Neural progenitor cell (in vitro differentiated cells): Measurements from ENCODE around the gene VSIG8. TPM values are rescaled to one million over a fixed set of nuclear protein-coding genes. Genes with fewer than 3 reads are reported as not detected.

ENCODE experiments used
- DNase-seq: peaks from one replicate; pipeline ENCODE4 v3.0.0-alpha.2; 2016; ENCODE audit warnings: low spot score
- H2AFZ ChIP-seq: fragments of 200-600 bp; sonication (generic); replicated peaks from 2 replicates; pipeline ENCODE4 v1.6.1; 2016; ENCODE audit warnings: antibody characterized with exemption
- H3F3A ChIP-seq: fragments of 200-600 bp; sonication (generic); 2 replicates; pipeline ENCODE4 v1.6.1; 2016; ENCODE audit warnings: antibody characterized with exemption, low read depth
- H3K27ac ChIP-seq: fragments of 200-600 bp; sonication (generic); 2 replicates; pipeline ENCODE4 v1.5.1; 2016; ENCODE audit warnings: mild to moderate bottlenecking
- H3K27me3 ChIP-seq: fragments of 200-600 bp; sonication (generic); 2 replicates; pipeline ENCODE4 v1.6.1; 2016; ENCODE audit warnings: mild to moderate bottlenecking, moderate library complexity
- H3K36me3 ChIP-seq: fragments of 200-600 bp; sonication (generic); 2 replicates; pipeline ENCODE4 v1.5.1; 2016
- H3K4me1 ChIP-seq: fragments of 200-600 bp; sonication (generic); 2 replicates; pipeline ENCODE4 v1.6.1; 2016; ENCODE audit warnings: mixed run types
- H3K4me2 ChIP-seq: fragments of 200-600 bp; sonication (generic); 2 replicates; pipeline ENCODE4 v1.6.1; 2016
- H3K4me3 ChIP-seq: fragments of 200-600 bp; sonication (generic); 2 replicates; pipeline ENCODE4 v1.5.1; 2016
- H3K79me2 ChIP-seq: fragments of 200-600 bp; sonication (generic); 2 replicates; pipeline ENCODE4 v1.6.1; 2016; ENCODE audit warnings: low read depth
- H3K9ac ChIP-seq: fragments of 200-600 bp; sonication (generic); 2 replicates; pipeline ENCODE4 v1.6.1; 2016
- H3K9me3 ChIP-seq: fragments of 200-600 bp; sonication (generic); 2 replicates; pipeline ENCODE4 v1.5.1; 2016; ENCODE audit warnings: low read depth
- H4K20me1 ChIP-seq: fragments of 200-600 bp; sonication (generic); 2 replicates; pipeline ENCODE4 v1.6.1; 2016; ENCODE audit warnings: low read depth
- H3K27ac Mint-ChIP-seq: 3 replicates; pipeline ENCODE4 v1.8.0; 2021; ENCODE audit warnings: mixed read lengths
- H3K27me3 Mint-ChIP-seq: 2 replicates; pipeline ENCODE4 v1.8.0; 2022; ENCODE audit warnings: low read depth, mild to moderate bottlenecking, inconsistent platforms, moderate library complexity, mixed read lengths; ENCODE audit not compliant: insufficient read depth
- H3K36me3 Mint-ChIP-seq: 3 replicates; pipeline ENCODE4 v1.8.0; 2021; ENCODE audit warnings: mixed read lengths
- H3K4me1 Mint-ChIP-seq: 3 replicates; pipeline ENCODE4 v1.8.0; 2021; ENCODE audit warnings: mixed read lengths
- H3K4me3 Mint-ChIP-seq: 3 replicates; pipeline ENCODE4 v1.8.0; 2021; ENCODE audit warnings: mild to moderate bottlenecking, moderate library complexity, mixed read lengths
- H3K9me3 Mint-ChIP-seq: 3 replicates; pipeline ENCODE4 v1.8.0; 2020; ENCODE audit warnings: mixed read lengths
- EZH2 ChIP-seq: fragments of 200-600 bp; sonication (generic); IDR thresholded peaks from 2 replicates; pipeline ENCODE4 v1.6.1; 2017; ENCODE audit warnings: antibody characterized with exemption, mild to moderate bottlenecking, moderate library complexity
- EZH2phosphoT487 ChIP-seq: fragments of 200-600 bp; sonication (generic); IDR thresholded peaks from 2 replicates; pipeline ENCODE4 v1.6.1; 2017; ENCODE audit warnings: antibody characterized with exemption
- total RNA-seq: library from RNA; depleted of rRNA; stranded (reverse); fragments of >200 nt; gene quantifications from 2 replicates; pipeline ENCODE4 v1.2.3, GENCODE V29; 2015; ENCODE audit warnings: low replicate concordance
- TF ChIP-seq, protein P1 (sequence below): fragments of 200-600 bp; sonication (generic); IDR thresholded peaks from 2 replicates; pipeline ENCODE4 v1.5.1; 2017; ENCODE audit warnings: antibody characterized with exemption, mild to moderate bottlenecking

VSIG8 gene
- total RNA-seq, 1 donor from 2014 or later: not detected

DNA sequence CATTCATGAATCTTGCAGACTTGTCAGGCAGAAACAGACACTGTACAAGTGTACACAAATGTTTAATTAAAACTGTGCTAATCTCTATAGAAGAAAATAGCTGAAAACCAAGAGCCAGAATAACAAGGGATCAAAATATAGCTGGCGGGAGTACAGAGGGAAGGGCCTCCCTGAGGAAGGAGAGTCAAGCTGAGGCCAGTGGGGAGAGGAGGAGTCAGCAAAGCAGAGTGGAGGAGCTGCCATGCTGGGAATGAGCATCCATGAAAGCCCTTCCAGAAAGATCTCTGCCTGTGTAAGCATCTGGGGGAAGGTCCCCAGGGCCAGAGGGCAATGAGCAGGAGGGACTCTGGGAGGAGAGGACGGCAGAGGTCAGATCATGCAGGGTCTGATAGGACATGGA lies 20.7 kb downstream of the VSIG8 start:
- Histone ChIP-seq H3K36me3 (no peaks in the 10 kb centered on the region), H3K4me2 (no peak overlapping the region), H4K20me1 (no peaks in the 10 kb centered on the region), H3K4me3 (no peak overlapping the region), H3K27ac (no peak overlapping the region), H3K9me3 (no peaks in the 10 kb centered on the region), H3K27me3 (no peaks in the 10 kb centered on the region), H2AFZ (no peak overlapping the region), H3F3A (no peaks in the 10 kb centered on the region), H3K9ac (no peak overlapping the region), H3K4me1 (no peaks in the 10 kb centered on the region), H3K79me2 (no peaks in the 10 kb centered on the region)
- DNase-seq: no peak
- Mint-ChIP-seq H3K9me3 (no peaks in the 10 kb centered on the region), H3K27me3 (peaks cover 7% of the 10 kb centered on the region), H3K4me1 (peaks cover 15% of the 10 kb centered on the region), H3K27ac (no peak overlapping the region), H3K4me3 (no peak overlapping the region), H3K36me3 (no peaks in the 10 kb centered on the region)
- TF ChIP-seq, protein P1, sequence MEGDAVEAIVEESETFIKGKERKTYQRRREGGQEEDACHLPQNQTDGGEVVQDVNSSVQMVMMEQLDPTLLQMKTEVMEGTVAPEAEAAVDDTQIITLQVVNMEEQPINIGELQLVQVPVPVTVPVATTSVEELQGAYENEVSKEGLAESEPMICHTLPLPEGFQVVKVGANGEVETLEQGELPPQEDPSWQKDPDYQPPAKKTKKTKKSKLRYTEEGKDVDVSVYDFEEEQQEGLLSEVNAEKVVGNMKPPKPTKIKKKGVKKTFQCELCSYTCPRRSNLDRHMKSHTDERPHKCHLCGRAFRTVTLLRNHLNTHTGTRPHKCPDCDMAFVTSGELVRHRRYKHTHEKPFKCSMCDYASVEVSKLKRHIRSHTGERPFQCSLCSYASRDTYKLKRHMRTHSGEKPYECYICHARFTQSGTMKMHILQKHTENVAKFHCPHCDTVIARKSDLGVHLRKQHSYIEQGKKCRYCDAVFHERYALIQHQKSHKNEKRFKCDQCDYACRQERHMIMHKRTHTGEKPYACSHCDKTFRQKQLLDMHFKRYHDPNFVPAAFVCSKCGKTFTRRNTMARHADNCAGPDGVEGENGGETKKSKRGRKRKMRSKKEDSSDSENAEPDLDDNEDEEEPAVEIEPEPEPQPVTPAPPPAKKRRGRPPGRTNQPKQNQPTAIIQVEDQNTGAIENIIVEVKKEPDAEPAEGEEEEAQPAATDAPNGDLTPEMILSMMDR: no peak
- TF ChIP-seq EZH2phosphoT487: no peak
- TF ChIP-seq EZH2: no peak

DNA sequence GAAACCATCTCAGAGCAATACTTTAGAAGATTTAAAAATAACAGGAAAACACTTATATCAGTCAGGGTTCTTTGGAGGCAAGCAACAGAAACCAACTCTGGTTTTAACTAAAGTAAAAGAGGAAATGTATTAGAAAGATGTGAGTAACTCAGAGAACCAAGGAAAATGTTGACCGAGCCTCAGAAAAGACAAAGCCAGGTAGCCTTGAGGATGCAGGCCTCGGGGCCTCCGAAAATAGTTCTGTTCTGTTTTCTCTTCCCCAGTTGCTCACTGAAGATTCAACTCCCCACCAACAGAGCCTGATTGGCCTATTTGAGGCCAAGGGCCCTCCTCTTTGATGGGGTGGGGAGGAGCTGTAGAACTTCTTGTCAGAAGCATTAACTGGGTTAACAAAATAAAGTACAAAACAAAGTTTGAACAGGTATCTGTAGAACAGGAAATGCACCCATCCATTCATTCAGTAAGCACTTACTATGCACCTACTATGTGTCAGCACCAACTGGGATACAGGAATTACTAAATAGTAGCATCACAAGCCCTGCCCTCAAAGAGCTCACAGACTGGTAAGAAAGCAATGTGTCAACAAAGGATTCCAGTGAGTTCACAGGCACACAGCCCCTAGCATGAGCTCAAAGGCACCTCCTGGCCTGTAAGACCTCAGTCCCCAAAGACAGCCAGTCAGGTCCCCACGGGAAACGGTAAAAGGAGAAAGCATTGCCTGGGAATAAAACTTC lies 23.2 kb downstream of the VSIG8 start:
- no peak overlapping the region for H3K27ac Mint-ChIP-seq

DNA sequence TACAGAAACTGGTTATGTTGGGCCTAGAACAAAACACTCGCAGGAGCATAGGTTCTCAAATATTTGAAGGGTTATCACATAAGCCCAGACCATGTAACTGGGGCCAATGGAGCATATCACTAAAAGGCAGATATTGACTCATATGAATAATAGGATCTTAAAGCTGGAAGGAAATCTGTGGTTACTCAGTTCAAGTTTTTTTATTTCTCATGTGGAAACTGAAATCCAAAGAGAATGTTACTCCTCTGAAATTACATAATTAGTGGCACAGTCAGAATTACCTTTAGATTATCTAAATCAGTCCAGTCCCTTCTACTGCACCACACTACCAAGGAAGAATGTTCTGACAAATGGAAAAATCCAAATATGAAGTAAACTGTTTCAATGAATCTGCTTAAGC lies 23.7 kb downstream of the VSIG8 start:
- Mint-ChIP-seq H3K27me3 (peaks cover 3% of the 10 kb centered on the region), H3K9me3 (no peaks in the 10 kb centered on the region), H3K4me3 (no peak overlapping the region), H3K27ac (no peak overlapping the region), H3K36me3 (no peaks in the 10 kb centered on the region), H3K4me1 (peaks cover 15% of the 10 kb centered on the region)
- Histone ChIP-seq H3F3A (no peaks in the 10 kb centered on the region), H3K36me3 (no peaks in the 10 kb centered on the region), H3K4me3 (no peak overlapping the region), H3K4me2 (no peak overlapping the region), H2AFZ (no peak overlapping the region), H3K4me1 (no peaks in the 10 kb centered on the region), H3K79me2 (no peaks in the 10 kb centered on the region), H3K27me3 (peaks cover 15% of the 10 kb centered on the region), H3K9ac (no peak overlapping the region), H3K27ac (no peak overlapping the region), H3K9me3 (no peaks in the 10 kb centered on the region), H4K20me1 (no peaks in the 10 kb centered on the region)
- no peak for TF ChIP-seq EZH2phosphoT487
- TF ChIP-seq, protein P1: no peak
- TF ChIP-seq EZH2: no peak
- DNase-seq: no peak

More for the DNA sequence above, 23.2 kb downstream of the VSIG8 start:
- no peak overlapping the region for H2AFZ ChIP-seq
- no peak overlapping the region for H3K9ac ChIP-seq
- DNase-seq: no peak
- no peaks in the 10 kb centered on the region for H3K79me2 ChIP-seq
- H3K36me3 Mint-ChIP-seq: no peaks in the 10 kb centered on the region
- H3K27me3 ChIP-seq: peaks cover 9% of the 10 kb centered on the region
- H3K36me3 ChIP-seq: no peaks in the 10 kb centered on the region
- no peaks in the 10 kb centered on the region for H4K20me1 ChIP-seq
- no peaks in the 10 kb centered on the region for H3K4me1 ChIP-seq
- no peak overlapping the region for H3K4me3 ChIP-seq
- no peaks in the 10 kb centered on the region for H3F3A ChIP-seq
- no peak overlapping the region for H3K4me3 Mint-ChIP-seq
- H3K9me3 Mint-ChIP-seq: no peaks in the 10 kb centered on the region
- TF ChIP-seq EZH2phosphoT487 (no peak), EZH2 (no peak)
- TF ChIP-seq, protein P1: no peak
- no peak overlapping the region for H3K4me2 ChIP-seq
- no peak overlapping the region for H3K27ac ChIP-seq
- H3K27me3 Mint-ChIP-seq: peaks cover 3% of the 10 kb centered on the region
- peaks cover 15% of the 10 kb centered on the region for H3K4me1 Mint-ChIP-seq
- no peaks in the 10 kb centered on the region for H3K9me3 ChIP-seq
